HG03103 (cell line): ENCODE measurements around the gene HIPK2.

Experiments
- ATAC-seq: cut with Tn5 transposase; IDR thresholded peaks from one replicate; pipeline ENCODE4 v1.9.1; 2021; ENCODE audit warnings: low read depth; ENCODE audit not compliant: unreplicated experiment

The HIPK2 gene

GRCh38 chr7:139753081-139753692 is 24.6 kb downstream of the HIPK2 start:
- ATAC-seq: no peak

GRCh38 chr7:139752604-139753003 is 25.2 kb downstream of the HIPK2 start:
- ATAC-seq: no peak

- no peak for ATAC-seq
Observed at GRCh38 chr7:139752148-139752547, 25.6 kb downstream of the HIPK2 start.

- no peak for ATAC-seq
Observed at GRCh38 chr7:139750459-139751095, 27.2 kb downstream of the HIPK2 start.

GRCh38 chr7:139749545-139749944 is 28.3 kb downstream of the HIPK2 start:
- no peak for ATAC-seq

- no peak for ATAC-seq
Observed at GRCh38 chr7:139748941-139749340, 28.9 kb downstream of the HIPK2 start.

GRCh38 chr7:139748373-139748765 is 29.4 kb downstream of the HIPK2 start:
- ATAC-seq: no peak

- ATAC-seq: no peak
Observed at GRCh38 chr7:139747662-139748372, 30.0 kb downstream of the HIPK2 start.

GRCh38 chr7:139746652-139747051 is 31.1 kb downstream of the HIPK2 start:
- no peak for ATAC-seq

GRCh38 chr7:139745678-139746143 is 32.1 kb downstream of the HIPK2 start:
- ATAC-seq: no peak

GRCh38 chr7:139744768-139745677 is 32.8 kb downstream of the HIPK2 start:
- ATAC-seq: no peak

- no peak for ATAC-seq
Observed at GRCh38 chr7:139743967-139744767, 33.6 kb downstream of the HIPK2 start.

GRCh38 chr7:139743267-139743966 is 34.4 kb downstream of the HIPK2 start:
- no peak for ATAC-seq

- no peak for ATAC-seq
Observed at GRCh38 chr7:139741789-139742344, 35.9 kb downstream of the HIPK2 start.

- ATAC-seq: no peak
Observed at GRCh38 chr7:139741239-139741638, 36.6 kb downstream of the HIPK2 start.

GRCh38 chr7:139739863-139740597 is 37.8 kb downstream of the HIPK2 start:
- no peak for ATAC-seq

GRCh38 chr7:139738772-139739171 is 39.0 kb downstream of the HIPK2 start:
- ATAC-seq: no peak

- ATAC-seq: no peak
Observed at GRCh38 chr7:139738101-139738489, 39.7 kb downstream of the HIPK2 start.
